ENCODE results near the gene GSDME.

Gene GSDME

GRCh38 chr7:24769014-24769830 is 12.0 kb upstream of the GSDME start:
- H3K27ac ChIP-seq (ENCODE audit: low read length) = no peak overlapping the region
- H3K9me3 ChIP-seq (replicated peaks; ENCODE audit: insufficient read depth, low read length) = no peaks in the 10 kb centered on the region
- H3K4me1 ChIP-seq (ENCODE audit: low read length) = no peaks in the 10 kb centered on the region
- no peaks in the 10 kb centered on the region for H3K79me2 ChIP-seq (ENCODE audit: low read length)
- H3K36me3 ChIP-seq (replicated peaks; ENCODE audit: insufficient read depth, low read length) = no peaks in the 10 kb centered on the region
- no peaks in the 10 kb centered on the region for H3K27me3 ChIP-seq (replicated peaks; ENCODE audit: insufficient read depth, low read length)
- H4K20me1 ChIP-seq (ENCODE audit: insufficient read depth, low read length) = no peaks in the 10 kb centered on the region
- TF ChIP-seq CTCF (IDR thresholded peaks at IDR 0.05; ENCODE audit: low read length) (no peak), EZH2phosphoT487 (IDR thresholded peaks at IDR 0.05; ENCODE audit: low read length) (no peak), EZH2 (optimal IDR thresholded peaks at IDR 0.05; ENCODE audit: low read depth, low read length) (no peak)
- no peak for DNase-seq
- no peaks in the 10 kb centered on the region for H3K9me2 ChIP-seq (replicated peaks; ENCODE audit: insufficient read depth, low read length)
- no peaks in the 10 kb centered on the region for H3F3A ChIP-seq (ENCODE audit: insufficient read depth, low read length)
- no peak overlapping the region for H2AFZ ChIP-seq (ENCODE audit: low read length)
- H3K9ac ChIP-seq (ENCODE audit: low read length) = no peak overlapping the region
- no peak overlapping the region for H3K4me3 ChIP-seq (ENCODE audit: low read length)
- H3K4me2 ChIP-seq (ENCODE audit: low read depth, low read length) = no peak overlapping the region

GRCh38 chr7:24767878-24768569 is 10.8 kb upstream of the GSDME start:
- Histone ChIP-seq H3K4me1 (ENCODE audit: low read length) (no peaks in the 10 kb centered on the region), H3F3A (ENCODE audit: insufficient read depth, low read length) (no peaks in the 10 kb centered on the region), H2AFZ (ENCODE audit: low read length) (no peak overlapping the region), H3K9me3 (replicated peaks; ENCODE audit: insufficient read depth, low read length) (no peaks in the 10 kb centered on the region), H3K27ac (ENCODE audit: low read length) (no peak overlapping the region), H3K36me3 (replicated peaks; ENCODE audit: insufficient read depth, low read length) (no peaks in the 10 kb centered on the region), H3K9me2 (replicated peaks; ENCODE audit: insufficient read depth, low read length) (no peaks in the 10 kb centered on the region), H3K9ac (ENCODE audit: low read length) (no peak overlapping the region), H3K27me3 (replicated peaks; ENCODE audit: insufficient read depth, low read length) (no peaks in the 10 kb centered on the region), H4K20me1 (ENCODE audit: insufficient read depth, low read length) (no peaks in the 10 kb centered on the region), H3K4me3 (ENCODE audit: low read length) (no peak overlapping the region), H3K79me2 (ENCODE audit: low read length) (no peaks in the 10 kb centered on the region), H3K4me2 (ENCODE audit: low read depth, low read length) (no peak overlapping the region)
- TF ChIP-seq EZH2phosphoT487 (IDR thresholded peaks at IDR 0.05; ENCODE audit: low read length) = no peak
- TF ChIP-seq CTCF (IDR thresholded peaks at IDR 0.05; ENCODE audit: low read length) = 0 out of 2 replicates have a peak, but pooled peaks have one; percentile 7
- no peak for DNase-seq

- H3K79me2 ChIP-seq (ENCODE audit: low read length) = no peaks in the 10 kb centered on the region
- no peak for TF ChIP-seq EZH2phosphoT487 (IDR thresholded peaks at IDR 0.05; ENCODE audit: low read length)
- no peak for TF ChIP-seq CTCF (IDR thresholded peaks at IDR 0.05; ENCODE audit: low read length)
- TF ChIP-seq EZH2 (optimal IDR thresholded peaks at IDR 0.05; ENCODE audit: low read depth, low read length) = no peak
- H3K4me1 ChIP-seq (ENCODE audit: low read length) = no peaks in the 10 kb centered on the region
- H3K9me3 ChIP-seq (replicated peaks; ENCODE audit: insufficient read depth, low read length) = no peaks in the 10 kb centered on the region
- H3K27me3 ChIP-seq (replicated peaks; ENCODE audit: insufficient read depth, low read length) = no peaks in the 10 kb centered on the region
- H4K20me1 ChIP-seq (ENCODE audit: insufficient read depth, low read length) = no peaks in the 10 kb centered on the region
- H3K9me2 ChIP-seq (replicated peaks; ENCODE audit: insufficient read depth, low read length) = no peaks in the 10 kb centered on the region
- no peak overlapping the region for H3K27ac ChIP-seq (ENCODE audit: low read length)
- H3K36me3 ChIP-seq (replicated peaks; ENCODE audit: insufficient read depth, low read length) = no peaks in the 10 kb centered on the region
- no peak overlapping the region for H3K4me3 ChIP-seq (ENCODE audit: low read length)
- DNase-seq = no peak
- no peak overlapping the region for H2AFZ ChIP-seq (ENCODE audit: low read length)
- no peaks in the 10 kb centered on the region for H3F3A ChIP-seq (ENCODE audit: insufficient read depth, low read length)
- H3K4me2 ChIP-seq (ENCODE audit: low read depth, low read length) = no peak overlapping the region
- no peak overlapping the region for H3K9ac ChIP-seq (ENCODE audit: low read length)
These were observed 7.9 kb upstream of the GSDME start for GRCh38 chr7:24764972-24765744.

Measured in MM.1S (cell line).